Measurements from ENCODE around the gene GPANK1. TPM values are rescaled to one million over a fixed set of nuclear protein-coding genes. Genes with fewer than 3 reads are reported as not detected.

The GPANK1 gene
- total RNA-seq = 10 to 100 TPM; 14.7 to 20.0 TPM

GRCh38 chr6:31664790-31665500, at the start of gene GPANK1:
GPANK1 (minus strand) TSS chr6:31664997; CDS start chr6:31664478, 519 bp downstream.
- Histone ChIP-seq H3K9me3 (no peaks in the 10 kb centered on the region), H3K36me3 (peaks cover 40% of the 10 kb centered on the region), H3K4me1 (peaks cover 0 to 50% of the 10 kb centered on the region in 2 donors), H3K4me3 (peak within 1 kb of the TSS; percentile 84 to 92), H3K27me3 (no peaks in the 10 kb centered on the region), H3K27ac (peak within 1 kb of the TSS; percentile 89 to 97)
- DNase-seq (ENCODE audit: low spot score) = peak; percentile 96
- no peak for TF ChIP-seq CTCF (IDR thresholded peaks at IDR 0.05)

- Histone ChIP-seq H3K27me3 (no peaks in the 10 kb centered on the region), H3K36me3 (no peaks in the 10 kb centered on the region), H3K4me1 (no peaks in the 10 kb centered on the region), H3K9me3 (no peaks in the 10 kb centered on the region), H3K27ac (no peak overlapping the region), H3K4me3 (no peak overlapping the region)
- no peak for TF ChIP-seq CTCF (IDR thresholded peaks at IDR 0.05)
- no peak for DNase-seq (ENCODE audit: low spot score)
These were observed 49.3 kb upstream of the GPANK1 start for GRCh38 chr6:31713991-31714684.

GRCh38 chr6:31713465-31713864, 48.7 kb upstream of the GPANK1 start:
- no peak for TF ChIP-seq CTCF (IDR thresholded peaks at IDR 0.05)
- DNase-seq (ENCODE audit: low spot score) = no peak

GRCh38 chr6:31712296-31712695, 47.5 kb upstream of the GPANK1 start:
- Histone ChIP-seq H3K36me3 (no peaks in the 10 kb centered on the region), H3K27ac (no peak overlapping the region), H3K4me1 (no peaks in the 10 kb centered on the region), H3K4me3 (no peak overlapping the region), H3K9me3 (no peaks in the 10 kb centered on the region), H3K27me3 (no peaks in the 10 kb centered on the region)
- TF ChIP-seq CTCF (IDR thresholded peaks at IDR 0.05) = peak in 1 of 2 donors; percentile 32
- no peak for DNase-seq (ENCODE audit: low spot score)

More at GRCh38 chr6:31713465-31713864, 48.7 kb upstream of the GPANK1 start:
- no peak overlapping the region for H3K27ac ChIP-seq
- H3K4me3 ChIP-seq = no peak overlapping the region
- no peaks in the 10 kb centered on the region for H3K4me1 ChIP-seq
- H3K9me3 ChIP-seq = no peaks in the 10 kb centered on the region
- H3K36me3 ChIP-seq = no peaks in the 10 kb centered on the region
- no peaks in the 10 kb centered on the region for H3K27me3 ChIP-seq

- H3K27ac ChIP-seq = no peak overlapping the region
- DNase-seq (ENCODE audit: low spot score) = no peak
- no peak for TF ChIP-seq CTCF (IDR thresholded peaks at IDR 0.05)
- H3K4me1 ChIP-seq = no peaks in the 10 kb centered on the region
- H3K9me3 ChIP-seq = no peaks in the 10 kb centered on the region
- no peaks in the 10 kb centered on the region for H3K27me3 ChIP-seq
- no peaks in the 10 kb centered on the region for H3K36me3 ChIP-seq
- H3K4me3 ChIP-seq = no peak overlapping the region
These were observed 46.4 kb upstream of the GPANK1 start for GRCh38 chr6:31711233-31711632.

Measured in right atrium auricular region (tissue), 2 donors.